Activated CD4-positive, alpha-beta T cell treated with anti-CD3 and anti-CD28 coated beads, Interleukin-2, amount 50 U/mL, for 48 hours (primary cell): Measurements from ENCODE around the gene SIMC1.

ENCODE experiments used
- DNase-seq, 2 experiments: peaks; one replicate each; pipeline ENCODE4 v3.0.0-alpha.2; 2020

Gene SIMC1

DNA sequence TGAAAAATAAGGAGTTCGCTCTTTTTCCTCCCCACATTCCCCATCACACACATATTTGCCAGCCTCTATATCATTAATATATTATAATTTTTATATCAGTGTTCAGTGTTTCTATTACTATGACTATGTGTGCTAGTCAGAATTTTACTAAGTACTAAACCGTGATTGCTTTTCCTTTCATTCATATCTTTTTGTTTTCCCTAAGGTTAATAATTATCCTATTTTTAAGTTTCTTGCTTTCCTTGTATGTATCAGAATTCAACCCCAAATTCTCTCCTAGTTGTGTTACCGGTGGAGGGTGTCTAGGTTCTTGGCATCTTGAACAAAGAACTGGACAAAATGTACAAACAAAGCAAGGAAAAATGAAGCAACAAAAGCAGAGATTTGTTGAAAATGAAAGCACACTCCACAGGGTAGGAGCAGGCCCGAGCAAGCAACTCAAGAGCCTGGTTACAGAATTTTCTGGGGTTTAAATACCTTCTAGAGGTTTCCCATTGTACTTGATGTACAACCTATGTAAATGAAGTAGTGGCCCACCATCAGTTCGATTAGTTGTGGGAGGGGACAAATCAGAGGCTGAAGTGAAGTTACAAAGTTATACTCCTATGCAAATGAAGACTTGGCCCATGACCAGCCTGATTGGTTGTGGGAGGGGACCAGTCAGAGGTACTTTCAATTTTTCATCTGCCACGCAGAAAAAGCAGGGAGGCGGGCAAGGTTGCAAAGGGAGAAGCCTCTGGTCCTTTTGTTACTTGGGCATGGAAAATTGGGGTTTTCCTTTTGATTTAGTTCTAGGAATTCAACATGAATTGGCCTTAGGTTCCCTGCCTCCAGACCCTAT, 79.5 kb downstream of the SIMC1 start:
- DNase-seq: no peak

DNA sequence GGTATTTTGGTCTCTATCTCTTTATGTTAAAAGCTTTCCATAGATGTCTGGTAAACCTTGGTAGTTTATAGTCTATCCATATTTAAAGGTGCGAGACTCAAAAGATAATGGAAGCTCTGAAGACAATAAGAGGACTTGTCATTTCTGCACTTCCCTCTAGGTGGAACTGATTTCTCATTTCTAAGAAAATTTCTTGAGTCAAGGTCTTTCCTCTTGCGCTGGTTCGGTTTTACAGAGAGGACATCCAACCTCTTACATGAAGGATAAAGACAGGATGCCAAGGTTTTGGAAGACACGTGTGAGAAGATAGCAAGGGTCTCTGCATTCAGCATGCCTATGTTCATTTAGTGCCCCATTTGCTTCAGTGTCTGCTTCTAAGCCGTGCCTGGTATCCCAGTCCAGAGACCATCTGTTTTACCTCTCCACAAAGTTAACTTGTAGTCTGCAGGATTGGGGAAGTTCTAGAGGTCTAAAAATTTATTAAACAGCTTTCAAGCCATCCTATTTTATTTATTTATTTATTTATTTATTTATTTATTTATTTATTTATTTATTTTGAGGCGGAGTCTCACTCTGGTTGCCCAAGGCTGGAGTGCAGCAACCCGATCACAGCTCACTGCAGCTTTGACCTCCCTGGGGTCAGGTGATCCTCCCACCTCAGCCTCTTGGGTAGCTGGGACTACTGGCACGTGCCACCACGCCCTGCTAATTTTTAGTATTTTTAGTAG, 81.8 kb downstream of the SIMC1 start:
- no peak for DNase-seq

DNA sequence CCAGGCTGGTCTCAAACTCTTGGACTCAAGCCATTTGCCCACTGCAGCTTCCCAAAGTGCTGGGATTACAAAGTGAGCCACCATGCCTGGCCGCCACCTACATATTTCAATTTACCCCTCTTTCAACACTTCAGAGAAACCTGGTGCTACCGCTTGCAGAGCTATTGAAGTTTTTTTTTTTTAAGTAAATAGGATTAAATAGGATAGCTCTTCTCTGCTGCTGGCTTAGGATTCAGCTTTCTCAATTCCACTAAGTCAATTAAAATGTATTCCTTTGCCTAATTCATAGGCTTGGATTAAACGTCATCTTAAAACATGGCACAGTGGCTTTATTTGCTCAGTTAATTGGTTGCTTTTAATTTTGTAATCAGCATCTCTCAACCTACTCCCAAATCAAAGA, 82.4 kb downstream of the SIMC1 start:
- DNase-seq: no peak

DNA sequence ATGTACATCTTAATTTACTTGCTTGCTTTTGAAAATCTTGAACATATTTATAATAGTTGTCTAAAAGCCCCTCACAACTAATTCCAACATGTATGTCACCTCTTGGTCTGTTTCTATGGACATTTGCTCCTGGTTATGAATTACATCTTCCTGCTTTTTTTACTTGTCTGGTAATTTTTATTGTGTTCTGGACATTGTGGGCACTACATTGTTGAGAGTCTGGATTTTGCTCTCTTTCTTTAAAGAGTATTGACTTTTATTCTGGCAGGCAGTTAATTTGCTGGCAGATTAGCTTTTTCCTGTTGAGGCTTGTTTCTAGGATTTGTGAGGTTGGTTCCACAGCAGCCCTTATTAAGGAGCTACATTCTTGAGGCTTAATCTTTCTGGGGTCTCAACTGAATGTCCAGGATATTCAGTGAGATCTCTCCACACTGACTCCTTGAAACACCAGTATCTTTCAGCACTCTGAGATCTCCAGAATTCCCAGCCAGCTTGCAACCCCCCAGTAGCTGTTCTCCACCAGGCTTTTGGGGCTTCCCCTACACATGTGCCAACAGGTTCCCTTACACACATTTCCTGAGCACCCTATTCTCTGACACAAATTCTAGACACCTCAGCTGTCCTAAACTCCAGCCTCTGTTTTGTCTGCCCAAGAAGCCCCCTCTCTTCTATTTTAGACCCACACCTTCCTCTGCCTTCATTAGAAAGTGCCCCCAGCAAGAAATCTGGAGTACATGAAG, 96.0 kb downstream of the SIMC1 start:
- DNase-seq: no peak

DNA sequence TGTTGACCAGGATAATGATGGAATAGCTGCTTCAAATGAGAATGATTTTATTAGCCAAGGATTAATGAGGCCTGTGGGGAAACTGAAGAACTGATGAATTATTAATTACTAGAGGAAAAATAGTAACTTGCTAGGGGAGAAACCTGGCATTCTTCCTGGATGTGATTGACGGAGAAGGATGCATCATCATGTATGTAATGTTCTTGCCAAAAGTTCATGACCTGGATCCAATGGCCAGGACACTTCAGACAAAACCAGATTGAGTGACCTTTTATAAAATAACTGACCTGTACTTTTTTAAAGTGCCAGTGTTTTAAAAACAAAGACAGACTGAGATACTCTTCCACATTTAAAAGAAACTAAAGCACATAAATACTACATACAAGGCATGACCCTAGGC, 99.7 kb downstream of the SIMC1 start:
- no peak for DNase-seq

DNA sequence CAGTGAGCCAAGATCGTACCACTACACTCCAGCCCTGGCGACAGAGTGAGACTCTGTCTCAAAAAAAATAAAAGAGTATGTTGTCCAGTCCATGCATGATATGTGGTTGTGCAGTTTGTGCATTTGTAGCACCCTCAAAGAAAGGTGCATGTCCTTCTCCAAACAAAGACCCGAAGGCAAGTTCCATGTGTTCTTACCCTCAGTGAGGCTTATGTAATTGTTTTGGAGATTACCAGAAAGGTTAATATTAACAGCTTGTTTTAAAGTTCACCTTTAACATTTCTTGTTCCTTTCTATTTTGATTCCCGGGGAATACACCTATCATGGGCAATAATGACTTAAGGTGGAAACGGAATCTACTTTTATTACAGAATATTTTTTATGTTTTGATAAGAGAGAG, 101.1 kb downstream of the SIMC1 start:
- DNase-seq: no peak

DNA sequence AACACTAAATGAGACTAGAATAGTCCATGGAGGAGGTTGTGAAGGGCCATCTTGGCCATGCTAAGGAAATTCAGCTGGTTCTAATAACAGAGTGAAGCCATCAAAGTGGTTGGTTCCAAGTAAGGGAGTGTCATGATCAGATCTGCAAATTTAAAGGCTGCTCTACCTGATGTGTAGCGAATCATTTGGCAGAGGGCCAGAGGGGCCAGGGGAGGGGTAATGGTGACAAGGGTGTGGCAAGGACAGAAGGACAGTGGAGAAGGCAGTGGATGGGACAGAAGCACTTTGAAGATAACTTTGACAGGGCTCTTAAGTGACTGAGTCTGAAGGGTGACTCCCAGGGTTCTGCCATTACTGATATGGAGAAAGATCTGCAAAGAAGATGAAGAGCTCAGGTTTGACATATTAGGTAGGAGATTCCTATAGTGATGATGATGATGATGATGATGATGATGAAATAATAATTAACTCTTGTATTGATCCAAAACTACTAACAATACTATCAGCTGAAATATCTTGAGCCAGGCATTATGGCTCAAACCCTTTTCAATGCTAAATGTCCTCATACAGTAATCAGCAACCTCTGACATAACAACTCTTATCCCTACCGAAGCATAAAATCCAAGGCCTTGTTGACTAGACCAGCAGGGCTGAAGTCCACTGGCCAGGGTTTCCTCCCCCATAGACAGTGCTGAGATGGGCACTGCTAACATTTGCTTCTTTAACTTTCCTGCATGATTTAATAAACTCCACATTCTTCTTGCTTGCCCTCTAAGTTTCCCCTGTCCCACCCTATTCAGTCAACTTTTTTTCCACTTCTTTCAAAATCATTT, 103.3 kb downstream of the SIMC1 start:
- no peak for DNase-seq

DNA sequence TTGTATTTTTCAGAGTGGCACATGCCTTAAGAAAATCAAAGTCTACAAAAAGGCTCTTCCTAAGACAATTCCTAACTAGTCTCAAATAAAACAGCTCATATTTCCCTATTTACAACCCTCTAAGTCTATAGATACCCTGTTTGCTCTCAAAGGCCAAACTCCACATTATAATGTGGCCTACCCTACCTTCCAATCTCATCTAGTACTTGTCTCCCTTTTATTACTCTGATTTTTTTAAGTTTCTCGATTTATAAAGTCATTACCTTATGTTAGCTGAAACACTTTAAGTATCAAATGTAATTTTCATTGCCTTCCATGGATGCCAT, 103.9 kb downstream of the SIMC1 start:
- DNase-seq: no peak

DNA sequence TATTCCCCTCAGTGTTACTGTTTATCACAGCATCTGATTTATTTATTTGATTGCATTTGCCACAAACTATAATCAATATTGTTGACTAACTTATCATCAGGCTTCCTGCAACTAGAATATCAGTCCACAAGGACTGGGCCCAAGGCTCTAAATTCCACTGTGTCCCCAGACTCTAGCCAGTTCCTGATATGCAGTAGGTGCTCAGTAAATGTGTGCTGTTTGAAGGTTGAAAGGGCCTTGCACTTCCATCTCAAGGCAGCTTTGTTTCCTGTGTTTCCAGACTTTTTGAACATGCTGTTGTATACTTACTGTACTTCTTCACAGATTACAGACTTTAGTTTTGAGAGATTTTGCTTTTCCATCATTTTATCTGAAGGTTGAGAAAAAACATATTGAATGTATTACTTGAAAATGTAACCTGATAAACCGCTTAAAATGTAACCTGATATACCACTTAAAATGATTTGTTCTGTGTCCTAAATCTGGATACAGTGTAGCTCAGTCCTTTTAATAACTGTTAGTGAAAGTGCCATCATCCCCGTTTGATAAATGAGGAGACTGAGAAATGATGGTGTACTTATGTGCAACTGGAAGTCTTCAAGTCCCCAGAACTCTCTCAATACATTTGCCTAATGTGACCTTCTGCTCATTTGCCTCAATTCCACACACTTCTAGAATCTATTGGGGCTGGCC, 104.7 kb downstream of the SIMC1 start:
- DNase-seq: no peak

DNA sequence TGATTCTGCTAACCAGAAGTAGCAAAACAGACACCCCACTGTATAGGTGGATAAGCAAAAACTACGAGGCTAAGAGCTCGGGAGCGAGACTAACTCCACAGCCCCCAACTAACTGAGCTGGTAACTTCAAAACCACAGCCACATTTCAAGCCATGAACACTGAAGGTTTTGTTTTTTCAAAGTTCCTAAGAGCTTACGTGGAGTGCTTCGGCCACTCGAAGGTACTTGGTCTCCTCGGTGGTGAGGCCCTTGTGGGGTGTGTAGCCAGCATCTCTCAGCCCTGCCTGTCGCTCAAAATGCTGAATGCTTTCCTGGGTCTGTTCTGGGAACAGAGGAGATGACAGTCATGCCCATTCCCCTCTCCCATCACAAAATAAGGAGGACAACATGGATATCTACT, 112.2 kb downstream of the SIMC1 start:
- DNase-seq: no peak

DNA sequence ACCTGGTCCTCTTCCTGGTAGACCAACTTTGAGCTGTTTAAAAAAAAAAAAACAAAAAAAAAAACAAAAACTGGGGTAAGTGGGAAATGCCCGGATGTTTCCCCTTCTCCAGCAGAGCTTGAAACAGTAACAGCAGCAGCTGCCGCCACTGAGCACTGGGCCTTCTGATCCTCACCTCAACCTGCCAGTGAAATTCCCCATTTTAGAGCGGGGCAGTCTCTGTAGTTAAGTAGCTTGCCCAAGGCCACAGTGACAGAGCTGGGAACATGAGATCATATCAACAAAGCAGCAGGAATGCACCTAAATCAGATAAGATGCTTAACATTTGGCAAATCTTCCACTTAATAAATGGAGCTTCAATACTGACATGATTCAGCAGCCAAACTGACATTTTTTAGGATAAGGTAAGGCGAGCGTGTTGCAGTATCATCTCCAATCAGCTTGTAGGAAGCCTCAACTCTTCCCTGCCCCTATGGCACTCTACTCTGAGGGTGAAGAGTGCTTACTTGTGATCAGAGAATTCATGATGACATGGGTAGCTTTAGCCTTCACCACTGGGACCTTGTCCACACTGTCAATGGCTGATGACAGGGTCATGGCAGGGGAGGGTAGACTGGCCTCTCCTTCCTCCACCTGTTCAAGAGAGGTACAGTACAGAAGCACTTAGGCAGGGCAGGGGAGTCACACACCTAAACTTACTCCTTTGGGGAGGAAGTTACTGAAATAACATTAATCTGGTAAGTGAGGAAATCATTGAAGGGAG, 114.1 kb downstream of the SIMC1 start:
- no peak for DNase-seq

DNA sequence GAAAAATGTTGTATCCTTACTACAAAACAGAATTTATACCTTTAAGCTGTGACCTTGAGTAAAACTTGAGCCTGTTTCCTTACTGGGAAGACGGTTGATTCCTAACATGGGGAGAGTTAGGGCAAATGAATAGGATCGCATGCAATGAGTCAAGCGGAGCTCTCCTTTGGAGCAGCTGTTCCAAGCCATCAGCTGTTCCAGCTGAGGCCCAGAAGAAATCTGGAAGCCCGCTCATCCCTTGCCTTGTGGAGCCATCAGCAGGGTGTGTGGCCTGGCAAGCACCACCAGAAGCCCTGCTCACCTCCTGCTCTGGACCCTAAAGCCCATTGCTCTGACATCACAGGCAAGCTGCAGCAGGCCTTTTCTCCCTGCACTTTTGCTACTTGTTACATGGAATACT, 115.3 kb downstream of the SIMC1 start:
- no peak for DNase-seq

DNA sequence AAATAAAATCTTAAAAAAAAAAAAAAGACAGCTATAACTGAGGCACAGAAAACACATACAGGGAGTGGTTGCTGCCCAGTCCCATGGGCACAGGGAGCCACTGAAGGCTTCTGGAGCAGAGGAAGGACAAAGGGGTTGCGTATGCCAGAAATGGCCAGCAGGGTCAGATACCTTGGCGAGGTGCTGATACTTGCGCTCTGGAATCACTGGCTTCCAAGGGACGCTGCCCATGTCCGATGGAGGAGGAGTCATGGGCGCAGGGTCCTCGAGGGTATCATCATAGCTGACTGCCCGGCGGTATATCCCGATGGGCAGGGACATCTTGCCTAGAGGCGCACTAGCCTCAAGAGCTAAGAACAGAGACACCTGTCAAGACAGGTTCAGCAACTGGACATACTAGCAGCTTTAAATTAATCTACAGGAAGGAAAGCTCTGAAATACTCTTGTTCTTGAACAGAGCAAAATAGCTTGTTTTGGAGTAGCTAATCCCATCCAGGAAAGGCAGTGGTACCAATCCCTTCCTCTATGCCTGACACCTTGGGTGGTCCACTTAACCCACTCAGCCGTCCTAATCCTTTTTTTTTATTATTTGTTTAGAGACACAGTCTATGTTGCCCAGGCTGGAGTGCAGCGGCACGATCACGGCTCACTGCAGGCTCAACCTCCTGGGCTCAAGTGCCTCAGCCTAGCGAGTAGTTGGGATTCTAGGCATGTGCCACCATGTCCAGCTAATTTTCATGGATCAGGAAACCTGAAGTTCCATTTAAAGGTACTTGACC, 117.4 kb downstream of the SIMC1 start:
- no peak for DNase-seq

DNA sequence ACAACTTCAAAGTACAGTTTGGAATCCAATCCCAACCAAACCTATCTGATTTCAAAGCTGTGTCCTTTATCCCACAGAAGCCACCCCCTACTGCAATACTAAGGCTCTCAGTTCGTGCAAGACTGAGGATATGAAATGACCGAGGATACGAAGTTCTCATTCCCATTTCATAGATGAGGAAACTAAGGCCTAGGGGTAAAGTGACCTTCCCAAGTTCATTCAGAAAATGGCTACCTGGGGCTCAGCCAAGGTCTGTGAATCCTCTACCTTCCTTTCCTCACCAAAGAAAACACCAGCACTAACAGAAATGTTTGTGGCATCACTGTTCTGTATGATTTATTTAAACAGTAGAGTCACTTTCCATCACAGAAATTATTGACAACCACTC, 117.9 kb downstream of the SIMC1 start:
- DNase-seq: no peak

DNA sequence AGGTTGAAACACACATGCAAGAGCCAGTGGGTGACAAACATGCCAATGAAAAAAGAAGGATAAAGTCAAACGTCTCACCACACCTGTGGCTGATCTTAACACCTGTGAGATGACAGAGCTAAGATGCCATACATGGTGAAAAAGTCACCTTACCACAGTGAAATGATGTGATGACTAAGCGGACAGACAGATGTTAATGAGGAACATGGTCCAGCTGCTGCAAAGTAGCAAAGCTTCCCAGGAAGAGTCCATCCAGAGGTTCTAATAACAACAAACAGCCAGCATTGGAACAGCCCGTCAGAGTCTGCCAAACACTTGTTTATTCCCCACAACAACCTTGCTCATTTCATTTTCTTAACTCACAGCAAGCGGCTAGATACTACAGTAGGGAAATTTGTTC, 121.4 kb downstream of the SIMC1 start:
- DNase-seq: no peak

DNA sequence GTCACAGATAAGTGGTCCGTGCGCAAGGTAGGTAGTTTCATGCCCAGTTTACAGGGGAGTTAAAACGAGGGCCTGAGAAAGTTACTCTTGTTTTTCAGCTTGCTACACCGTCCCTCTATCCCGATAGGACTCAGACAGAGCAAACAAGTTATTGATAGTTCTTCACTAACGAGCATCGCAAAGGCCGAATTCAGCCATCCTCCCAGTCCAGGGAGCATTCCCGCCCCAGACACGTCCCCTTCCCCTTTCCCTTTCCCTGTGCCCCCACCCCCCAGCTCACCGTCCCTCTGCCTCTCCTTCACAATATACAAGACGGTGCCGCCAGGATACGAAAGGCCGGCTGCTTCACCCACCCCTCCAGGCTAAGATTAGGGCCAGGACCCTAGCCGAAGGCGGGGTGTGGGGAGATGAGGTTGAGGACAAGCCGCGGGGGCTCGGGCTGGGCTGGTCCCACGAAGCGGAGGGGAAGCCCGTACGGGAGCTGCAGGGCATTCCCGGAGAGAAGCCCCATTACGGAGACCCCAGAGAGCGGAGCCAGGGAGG, 122.7 kb downstream of the SIMC1 start:
- DNase-seq: peak; percentile 22 to 24

DNA sequence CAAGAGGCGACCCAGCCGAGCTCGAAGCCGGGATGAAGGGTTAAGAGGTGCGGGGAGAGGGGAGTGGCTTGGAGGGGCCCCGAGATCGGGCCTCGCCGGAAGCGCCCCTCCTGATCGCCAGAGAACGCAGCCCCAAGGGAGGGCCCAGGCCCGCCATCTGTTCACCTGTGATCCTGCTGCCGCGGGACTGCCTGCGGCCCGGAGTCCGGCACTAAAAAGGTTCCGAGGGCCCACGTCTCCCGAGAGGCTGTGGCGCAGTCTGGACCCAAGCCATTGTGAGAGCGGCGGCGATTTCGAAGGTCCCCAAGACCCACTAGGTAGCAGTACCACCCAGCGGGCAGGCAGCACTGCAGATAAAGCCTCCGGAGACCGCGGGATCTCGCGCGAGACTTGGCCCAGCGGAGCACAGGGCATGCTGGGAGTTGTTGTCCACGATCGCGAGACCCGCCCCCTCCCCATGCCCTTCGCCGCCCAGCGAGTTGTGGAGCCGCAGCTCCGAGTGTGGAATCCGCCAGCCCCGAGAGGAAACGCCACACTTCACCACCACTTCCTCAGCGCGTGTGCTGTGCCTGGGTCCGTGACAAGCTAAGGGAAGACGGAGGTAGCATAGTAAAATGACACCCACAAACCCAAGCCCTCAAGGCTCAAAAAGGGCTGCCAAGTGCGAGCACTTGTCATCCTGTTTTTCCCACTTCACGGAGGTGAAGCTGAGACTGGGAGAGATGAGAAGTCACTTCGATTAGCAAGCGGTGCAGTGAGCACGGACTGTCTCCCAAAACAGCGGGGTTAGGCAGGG, 123.4 kb downstream of the SIMC1 start, which contains the start of gene KIAA1191:
TSS of gene KIAA1191 (minus strand) at position 328 of the 796 bp plus-strand sequence. CDS start 2,256 bp downstream, outside the sequence.
- DNase-seq: peak; percentile 93 to 95

DNA sequence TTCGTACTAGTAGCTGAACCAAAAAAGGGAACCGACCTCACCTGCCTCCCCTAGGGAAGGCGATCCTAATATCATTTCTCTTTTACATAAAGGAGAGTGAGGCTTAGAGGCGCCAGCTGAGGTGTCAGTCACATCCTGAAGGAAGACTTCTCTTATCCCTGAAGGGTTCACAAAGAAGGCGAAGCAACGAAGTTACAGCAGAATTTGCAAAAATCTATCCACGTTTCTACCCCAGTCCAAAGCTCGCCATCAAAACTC, 123.9 kb downstream of the SIMC1 start:
- DNase-seq: no peak

DNA sequence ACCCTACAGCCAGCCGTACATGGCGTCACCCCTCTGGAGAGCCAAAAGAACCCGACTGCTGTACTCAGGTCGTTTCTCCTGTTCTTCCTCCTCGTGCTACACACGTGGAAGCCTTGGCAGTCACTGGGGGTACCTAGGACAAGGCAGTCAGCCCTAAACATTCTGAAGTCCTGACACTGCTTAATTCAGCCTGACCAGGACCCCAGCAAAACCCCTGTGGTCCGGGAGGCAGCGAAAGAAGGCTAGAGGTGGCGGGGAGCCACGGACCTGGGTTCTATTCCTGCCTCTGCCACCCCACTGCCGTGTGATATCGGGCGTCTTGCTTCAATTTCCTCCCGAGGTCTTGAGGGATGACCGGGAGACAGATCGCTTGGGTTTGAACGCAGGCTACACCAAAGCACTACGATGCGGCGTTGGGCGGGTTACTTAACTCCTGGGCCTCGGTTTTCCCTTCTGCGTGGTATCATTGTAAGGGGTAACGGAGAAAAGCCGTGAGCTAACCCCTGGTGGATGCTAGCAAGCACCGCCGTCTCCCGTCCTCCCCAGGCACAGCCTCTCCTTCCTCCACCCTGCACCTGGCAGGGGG, 126.6 kb downstream of the SIMC1 start:
- DNase-seq: no peak
